Esophagus muscularis mucosa (tissue), 4 donors: ENCODE measurements around the gene TEX2.

Source experiments
- EP300 ChIP-seq: sonication (generic); formaldehyde crosslinking; IDR thresholded peaks from one replicate; pipeline ENCODE4 v1.6.1; 2017; ENCODE audit warnings: antibody characterized with exemption
- POLR2A ChIP-seq: fragments of 450-650 bp; IDR thresholded peaks from one replicate; pipeline ENCODE4 v1.6.1; 2017; ENCODE audit warnings: antibody characterized with exemption, moderate library complexity, mild to moderate bottlenecking, low read depth
- POLR2AphosphoS5 ChIP-seq, 2 donors: sonication (generic); formaldehyde crosslinking; IDR thresholded peaks; one replicate each; pipeline ENCODE4 v1.6.1; 2017; ENCODE audit warnings: antibody characterized with exemption in 2 of 2
- TF ChIP-seq, protein P1 (sequence below), 3 experiments: fragments of 200-600 bp in 2 of 3; fragments of 450-650 bp in 1 of 3; sonication (generic) in 2 of 3; IDR thresholded peaks; one replicate each; pipeline ENCODE4 v1.5.1; 2017 to 2019; ENCODE audit warnings: antibody characterized with exemption in 3 of 3, mild to moderate bottlenecking in 2 of 3, moderate library complexity in 1 of 3

DNA sequence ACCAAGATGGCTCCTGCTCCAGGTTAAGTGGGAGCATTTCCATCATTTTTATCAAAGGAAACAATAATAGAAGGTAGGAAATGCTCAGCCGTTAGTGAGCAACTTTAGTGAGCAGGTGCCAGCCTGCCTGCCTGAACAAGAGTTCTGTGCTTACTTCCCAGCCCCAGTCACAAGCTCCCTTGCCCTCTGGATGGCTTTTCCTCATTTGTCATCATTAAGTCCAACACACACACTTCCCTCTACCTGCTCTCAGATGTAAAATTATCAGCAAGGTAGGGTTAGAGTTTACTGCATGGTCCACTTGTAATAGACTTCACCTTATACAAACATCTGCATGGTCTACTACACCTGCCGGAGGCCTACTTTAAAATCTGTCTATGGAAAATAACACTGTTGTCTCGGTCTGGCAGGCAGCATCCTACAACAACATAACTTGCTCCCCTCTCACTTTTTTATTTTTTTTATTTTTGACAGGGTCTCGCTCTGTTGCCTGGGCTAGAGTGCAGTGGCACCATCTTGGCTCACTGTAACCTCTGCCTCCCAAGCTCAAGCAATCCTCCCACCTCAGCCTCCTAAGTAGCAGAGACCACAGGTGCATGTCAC is 12.7 kb downstream of the TEX2 start:
- no peak for TF ChIP-seq POLR2A
- no peak for TF ChIP-seq POLR2AphosphoS5 (IDR thresholded peaks at IDR 0.05)
- TF ChIP-seq, protein P1, sequence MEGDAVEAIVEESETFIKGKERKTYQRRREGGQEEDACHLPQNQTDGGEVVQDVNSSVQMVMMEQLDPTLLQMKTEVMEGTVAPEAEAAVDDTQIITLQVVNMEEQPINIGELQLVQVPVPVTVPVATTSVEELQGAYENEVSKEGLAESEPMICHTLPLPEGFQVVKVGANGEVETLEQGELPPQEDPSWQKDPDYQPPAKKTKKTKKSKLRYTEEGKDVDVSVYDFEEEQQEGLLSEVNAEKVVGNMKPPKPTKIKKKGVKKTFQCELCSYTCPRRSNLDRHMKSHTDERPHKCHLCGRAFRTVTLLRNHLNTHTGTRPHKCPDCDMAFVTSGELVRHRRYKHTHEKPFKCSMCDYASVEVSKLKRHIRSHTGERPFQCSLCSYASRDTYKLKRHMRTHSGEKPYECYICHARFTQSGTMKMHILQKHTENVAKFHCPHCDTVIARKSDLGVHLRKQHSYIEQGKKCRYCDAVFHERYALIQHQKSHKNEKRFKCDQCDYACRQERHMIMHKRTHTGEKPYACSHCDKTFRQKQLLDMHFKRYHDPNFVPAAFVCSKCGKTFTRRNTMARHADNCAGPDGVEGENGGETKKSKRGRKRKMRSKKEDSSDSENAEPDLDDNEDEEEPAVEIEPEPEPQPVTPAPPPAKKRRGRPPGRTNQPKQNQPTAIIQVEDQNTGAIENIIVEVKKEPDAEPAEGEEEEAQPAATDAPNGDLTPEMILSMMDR (IDR thresholded peaks at IDR 0.05), result no peak
- TF ChIP-seq EP300, result no peak
